K562 (cell line): ENCODE results near the gene MTERF2. TPM values are rescaled to one million over a fixed set of nuclear protein-coding genes. Genes with fewer than 3 reads are reported as not detected.

Source experiments
- CEBPB ChIP-seq: fragments of 450-650 bp; IDR thresholded peaks from 2 replicates; pipeline ENCODE4 v1.6.1; 2016; ENCODE audit warnings: missing genetic modification characterization, missing compliant biosample characterization
- CEBPG ChIP-seq, 3 experiments: fragments of 200-800 bp in 1 of 3; sonication (Bioruptor generic) in 1 of 3; sonication (generic) in 1 of 3; formaldehyde crosslinking in 1 of 3; IDR thresholded peaks in 2 of 3; conservative IDR thresholded peaks in 1 of 3; 2 replicates each; pipeline versions ENCODE4 v1.6.1 to v1.8.0; 2016 to 2022; ENCODE audit warnings: missing compliant biosample characterization in 2 of 3, missing genetic modification characterization in 2 of 3, mild to moderate bottlenecking in 1 of 3, missing genetic modification reagents in 1 of 3
- E2F6 ChIP-seq, 2 experiments: IDR thresholded peaks; 2 replicates each; pipeline ENCODE4 v1.6.1; 2011; ENCODE audit warnings: borderline replicate concordance in 1 of 2, control low read depth in 1 of 2, low read depth in 1 of 2, low read length in 1 of 2, mild to moderate bottlenecking in 1 of 2, mixed read lengths in 1 of 2, moderate library complexity in 1 of 2; ENCODE audit not compliant: insufficient read depth in 1 of 2, insufficient read length in 1 of 2, poor library complexity in 1 of 2, severe bottlenecking in 1 of 2; ENCODE audit errors: extremely low read depth in 1 of 2
- GABPB1 ChIP-seq: sonication (generic); formaldehyde crosslinking; IDR thresholded peaks from 2 replicates; pipeline ENCODE4 v1.8.0; 2022; ENCODE audit warnings: mild to moderate bottlenecking, missing genetic modification reagents
- GATA2 ChIP-seq: sonication (generic); formaldehyde crosslinking; IDR thresholded peaks from 2 replicates; pipeline ENCODE4 v1.4.0; 2020; ENCODE audit warnings: mild to moderate bottlenecking, missing genetic modification reagents
- HDAC1 ChIP-seq, 2 experiments: fragments of 450-650 bp; IDR thresholded peaks; 2 replicates each; pipeline ENCODE4 v1.6.1; 2016 to 2017; ENCODE audit warnings: inconsistent platforms in 1 of 2, mild to moderate bottlenecking in 1 of 2, moderate library complexity in 1 of 2
- HDAC2 ChIP-seq: fragments of 450-650 bp; IDR thresholded peaks from 2 replicates; pipeline ENCODE4 v1.6.1; 2016; ENCODE audit warnings: mild to moderate bottlenecking
- IRF2 ChIP-seq: sonication (generic); formaldehyde crosslinking; IDR thresholded peaks from 2 replicates; pipeline ENCODE4 v1.8.1; 2022; ENCODE audit warnings: mild to moderate bottlenecking, missing genetic modification reagents
- MYNN ChIP-seq, 2 experiments: sonication (generic); formaldehyde crosslinking in 1 of 2; IDR thresholded peaks; 2 replicates each; pipeline versions ENCODE4 v1.5.0 to v1.6.1; 2016 to 2020; ENCODE audit warnings: antibody characterized with exemption in 1 of 2, missing genetic modification reagents in 1 of 2
- PYGO2 ChIP-seq: fragments of 450-650 bp; IDR thresholded peaks from 2 replicates; pipeline ENCODE4 v1.6.1; 2016; ENCODE audit warnings: mild to moderate bottlenecking, missing genetic modification characterization, moderate library complexity, missing compliant biosample characterization
- RFX1 ChIP-seq: fragments of 450-650 bp; IDR thresholded peaks from 2 replicates; pipeline ENCODE4 v1.6.1; 2016; ENCODE audit warnings: mild to moderate bottlenecking, moderate library complexity
- SREBF1 ChIP-seq: fragments of 150-350 bp; IDR thresholded peaks from 2 replicates; pipeline ENCODE4 v1.6.1; 2014; ENCODE audit warnings: antibody characterized with exemption, low read depth, low read length, borderline replicate concordance
- SRSF3 ChIP-seq: fragments of 200-400 bp; formaldehyde crosslinking; IDR thresholded peaks from 2 replicates; pipeline ENCODE4 v1.6.1; 2016; ENCODE audit warnings: mild to moderate bottlenecking, low read length, moderate library complexity; ENCODE audit not compliant: insufficient read depth
- TEAD2 ChIP-seq: fragments of 450-650 bp; IDR thresholded peaks from 2 replicates; pipeline ENCODE4 v1.6.1; 2016; ENCODE audit warnings: missing genetic modification characterization, control low read depth, missing compliant biosample characterization
- ZC3H4 ChIP-seq: sonication (generic); formaldehyde crosslinking; IDR thresholded peaks from 2 replicates; pipeline ENCODE4 v1.9.0; 2021; ENCODE audit warnings: missing genetic modification reagents, borderline replicate concordance
- ZNF384 ChIP-seq: IDR thresholded peaks from 2 replicates; pipeline ENCODE4 v1.6.1; 2012; ENCODE audit warnings: low read depth, low read length, improper control_type of control experiment
- polyA plus RNA-seq, 8 experiments: library from polyadenylated mRNA; depleted of rRNA in 4 of 8; stranded (reverse) in 5 of 8; unstranded in 3 of 8; fragments of >200 nt; fragmentation: Nextera tagmentation in 2 of 8; fragmentation: Illumina TruSeq in 1 of 8; extraction: Ambion mirVana in 2 of 8; extraction: Trizol in 1 of 8; gene quantifications; 2 replicates each; pipeline versions ENCODE4 v1.2.1 to v1.2.3, GENCODE V29; 2011 to 2014; ENCODE audit warnings: inconsistent platforms in 1 of 8, missing spikeins in 1 of 8
- total RNA-seq, 7 experiments: library from RNA; depleted of rRNA in 6 of 7; stranded (reverse); fragments of >200 nt in 6 of 7; fragmentation: Illumina TruSeq in 2 of 7; extraction: Trizol in 2 of 7; gene quantifications; 2 replicates each; pipeline versions ENCODE4 v1.2.1 to v1.2.3, GENCODE V29; 2011 to 2021; ENCODE audit warnings: low replicate concordance in 1 of 7
- TF ChIP-seq, protein P1 (sequence below): fragments of 200-800 bp; sonication (Bioruptor generic); IDR thresholded peaks from 2 replicates; pipeline ENCODE4 v1.6.1; 2016; ENCODE audit warnings: missing genetic modification characterization, missing compliant biosample characterization
- TF ChIP-seq, protein P2 (sequence below): fragments of 250-450 bp; sonication (Bioruptor Pico); IDR thresholded peaks from 2 replicates; pipeline ENCODE4 v1.8.0; 2021; ENCODE audit warnings: mild to moderate bottlenecking, moderate library complexity

The MTERF2 gene
- total and polyA plus RNA-seq, 9 of the 15 experiments (the other 6 are each of a cell fraction or from before 2014, with no cell fraction given), result 10.0 to 63.2 (median 33.2) TPM

DNA sequence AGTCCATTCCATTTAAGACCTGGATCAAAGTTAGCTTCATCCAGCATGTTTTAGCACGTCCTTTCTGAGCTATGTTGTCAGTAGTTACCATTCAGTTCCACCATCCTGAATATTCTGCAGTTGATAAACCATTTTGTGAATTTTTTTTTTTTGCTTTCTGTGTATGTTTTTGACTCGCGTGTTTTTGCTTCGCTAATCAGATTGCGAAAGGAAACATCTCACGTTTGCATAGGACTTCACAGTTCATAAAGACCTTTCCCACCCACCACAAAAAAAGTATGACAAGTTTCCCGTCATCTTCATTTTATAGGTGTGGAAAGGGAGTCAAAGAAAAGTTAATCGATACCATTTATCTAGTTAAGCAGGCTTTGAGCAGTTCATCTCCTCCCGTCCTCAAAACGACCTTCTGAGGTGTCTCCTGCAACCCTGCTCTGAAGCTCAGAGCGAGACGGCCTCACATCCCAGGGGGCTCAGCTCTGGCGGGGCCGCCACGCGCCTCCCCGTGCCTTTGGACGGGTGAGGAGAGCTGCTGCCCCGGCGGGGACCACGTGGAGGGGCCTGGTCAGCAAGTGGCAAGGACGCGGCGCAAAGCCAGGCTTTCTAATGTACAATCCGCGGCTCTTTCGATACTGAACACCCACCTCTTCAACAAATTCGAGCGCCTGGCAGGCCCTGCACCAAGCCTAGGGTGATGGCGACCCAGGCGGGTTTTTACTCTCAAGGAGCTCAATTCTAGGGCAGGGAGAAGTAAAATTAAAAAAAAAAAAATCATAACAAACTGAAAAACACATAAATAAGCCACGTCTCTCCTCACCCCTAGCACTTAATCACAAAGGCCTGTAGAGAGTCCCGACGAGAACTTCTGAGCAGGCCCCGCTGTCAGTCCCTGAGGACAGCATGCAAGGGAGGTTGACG is 32.2 kb downstream of the MTERF2 start (continued):
- no peak; the same call in 1 of the 2 replicates for TF ChIP-seq GABPB1 (CRISPR knock-in tag)
- TF ChIP-seq RFX1, result peak; percentile 14; the same call in 1 of the 2 replicates
- peak; percentile 34 for TF ChIP-seq CEBPB (tag)
- TF ChIP-seq, protein P1, sequence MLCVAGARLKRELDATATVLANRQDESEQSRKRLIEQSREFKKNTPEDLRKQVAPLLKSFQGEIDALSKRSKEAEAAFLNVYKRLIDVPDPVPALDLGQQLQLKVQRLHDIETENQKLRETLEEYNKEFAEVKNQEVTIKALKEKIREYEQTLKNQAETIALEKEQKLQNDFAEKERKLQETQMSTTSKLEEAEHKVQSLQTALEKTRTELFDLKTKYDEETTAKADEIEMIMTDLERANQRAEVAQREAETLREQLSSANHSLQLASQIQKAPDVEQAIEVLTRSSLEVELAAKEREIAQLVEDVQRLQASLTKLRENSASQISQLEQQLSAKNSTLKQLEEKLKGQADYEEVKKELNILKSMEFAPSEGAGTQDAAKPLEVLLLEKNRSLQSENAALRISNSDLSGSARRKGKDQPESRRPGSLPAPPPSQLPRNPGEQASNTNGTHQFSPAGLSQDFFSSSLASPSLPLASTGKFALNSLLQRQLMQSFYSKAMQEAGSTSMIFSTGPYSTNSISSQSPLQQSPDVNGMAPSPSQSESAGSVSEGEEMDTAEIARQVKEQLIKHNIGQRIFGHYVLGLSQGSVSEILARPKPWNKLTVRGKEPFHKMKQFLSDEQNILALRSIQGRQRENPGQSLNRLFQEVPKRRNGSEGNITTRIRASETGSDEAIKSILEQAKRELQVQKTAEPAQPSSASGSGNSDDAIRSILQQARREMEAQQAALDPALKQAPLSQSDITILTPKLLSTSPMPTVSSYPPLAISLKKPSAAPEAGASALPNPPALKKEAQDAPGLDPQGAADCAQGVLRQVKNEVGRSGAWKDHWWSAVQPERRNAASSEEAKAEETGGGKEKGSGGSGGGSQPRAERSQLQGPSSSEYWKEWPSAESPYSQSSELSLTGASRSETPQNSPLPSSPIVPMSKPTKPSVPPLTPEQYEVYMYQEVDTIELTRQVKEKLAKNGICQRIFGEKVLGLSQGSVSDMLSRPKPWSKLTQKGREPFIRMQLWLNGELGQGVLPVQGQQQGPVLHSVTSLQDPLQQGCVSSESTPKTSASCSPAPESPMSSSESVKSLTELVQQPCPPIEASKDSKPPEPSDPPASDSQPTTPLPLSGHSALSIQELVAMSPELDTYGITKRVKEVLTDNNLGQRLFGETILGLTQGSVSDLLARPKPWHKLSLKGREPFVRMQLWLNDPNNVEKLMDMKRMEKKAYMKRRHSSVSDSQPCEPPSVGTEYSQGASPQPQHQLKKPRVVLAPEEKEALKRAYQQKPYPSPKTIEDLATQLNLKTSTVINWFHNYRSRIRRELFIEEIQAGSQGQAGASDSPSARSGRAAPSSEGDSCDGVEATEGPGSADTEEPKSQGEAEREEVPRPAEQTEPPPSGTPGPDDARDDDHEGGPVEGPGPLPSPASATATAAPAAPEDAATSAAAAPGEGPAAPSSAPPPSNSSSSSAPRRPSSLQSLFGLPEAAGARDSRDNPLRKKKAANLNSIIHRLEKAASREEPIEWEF, result peak; percentile 56
- no peak for TF ChIP-seq PYGO2 (tag)
- peak; percentile 71 to 91 for TF ChIP-seq E2F6 (IDR thresholded peaks at IDR 0.05; ENCODE audit: borderline replicate concordance in 1 of 2, extremely low read depth in 1 of 2, insufficient read depth in 1 of 2, insufficient read length in 1 of 2, low read depth in 1 of 2, low read length in 1 of 2, poor library complexity in 1 of 2, severe bottlenecking in 1 of 2)
- TF ChIP-seq GATA2 (CRISPR knock-in tag), result no peak
- TF ChIP-seq, protein P2, sequence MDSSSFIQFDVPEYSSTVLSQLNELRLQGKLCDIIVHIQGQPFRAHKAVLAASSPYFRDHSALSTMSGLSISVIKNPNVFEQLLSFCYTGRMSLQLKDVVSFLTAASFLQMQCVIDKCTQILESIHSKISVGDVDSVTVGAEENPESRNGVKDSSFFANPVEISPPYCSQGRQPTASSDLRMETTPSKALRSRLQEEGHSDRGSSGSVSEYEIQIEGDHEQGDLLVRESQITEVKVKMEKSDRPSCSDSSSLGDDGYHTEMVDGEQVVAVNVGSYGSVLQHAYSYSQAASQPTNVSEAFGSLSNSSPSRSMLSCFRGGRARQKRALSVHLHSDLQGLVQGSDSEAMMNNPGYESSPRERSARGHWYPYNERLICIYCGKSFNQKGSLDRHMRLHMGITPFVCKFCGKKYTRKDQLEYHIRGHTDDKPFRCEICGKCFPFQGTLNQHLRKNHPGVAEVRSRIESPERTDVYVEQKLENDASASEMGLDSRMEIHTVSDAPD, result no peak
- no peak for TF ChIP-seq IRF2 (CRISPR knock-in tag)
- TF ChIP-seq HDAC2, result 0 out of 2 replicates have a peak, but pooled peaks have one; percentile 16
- no peak for TF ChIP-seq SRSF3
- TF ChIP-seq TEAD2 (tag), result no peak
- 0 out of 2 replicates have a peak, but pooled peaks have one; percentile 19 for TF ChIP-seq ZNF384
- no peak for TF ChIP-seq SREBF1
- no peak for TF ChIP-seq ZC3H4 (CRISPR knock-in tag)
- peak in 1 of 2 experiments; percentile 16; a peak in 1 of 4 replicates for TF ChIP-seq HDAC1 (IDR thresholded peaks at IDR 0.05)
- TF ChIP-seq CEBPG (CRISPR knock-in tag; IDR thresholded peaks at IDR 0.05), result no peak
- TF ChIP-seq CEBPG (tag; conservative IDR thresholded peaks at IDR 0.05 in 1 of 2, IDR thresholded peaks at IDR 0.05 in 1 of 2), result peak in 1 of 2 experiments; percentile 38; a peak in 1 of 4 replicates
- no peak for TF ChIP-seq MYNN (IDR thresholded peaks at IDR 0.05)
- no peak for TF ChIP-seq MYNN (CRISPR knock-in tag; IDR thresholded peaks at IDR 0.05)
